Fibroblast of skin of right quadriceps (primary cell): ENCODE measurements around the gene RASGRP3.

Experiments
- DNase-seq: peaks from one replicate; pipeline ENCODE4 v3.0.0-alpha.2; 2013

RASGRP3 gene

GRCh38 chr2:33494877-33495641 lies 18.6 kb downstream of the RASGRP3 start:
- no peak for DNase-seq

- no peak for DNase-seq
Observed at GRCh38 chr2:33495683-33496082, 19.2 kb downstream of the RASGRP3 start.

- DNase-seq = peak; percentile 96
Observed at GRCh38 chr2:33496150-33496549, 19.7 kb downstream of the RASGRP3 start.

GRCh38 chr2:33496726-33497125 lies 20.3 kb downstream of the RASGRP3 start:
- DNase-seq = no peak

GRCh38 chr2:33497221-33497650 lies 20.8 kb downstream of the RASGRP3 start:
- DNase-seq = peak; percentile 77

GRCh38 chr2:33498291-33498956 lies 22.0 kb downstream of the RASGRP3 start:
- DNase-seq = no peak

- no peak for DNase-seq
Observed at GRCh38 chr2:33500177-33500576, 23.7 kb downstream of the RASGRP3 start.

GRCh38 chr2:33502025-33502424 lies 25.6 kb downstream of the RASGRP3 start:
- DNase-seq = no peak

GRCh38 chr2:33503002-33503401 lies 26.6 kb downstream of the RASGRP3 start:
- no peak for DNase-seq

- no peak for DNase-seq
Observed at GRCh38 chr2:33505966-33506365, 29.5 kb downstream of the RASGRP3 start.

- DNase-seq = no peak
Observed at GRCh38 chr2:33509908-33510585, 33.6 kb downstream of the RASGRP3 start.

- no peak for DNase-seq
Observed at GRCh38 chr2:33510586-33510968, 34.1 kb downstream of the RASGRP3 start.

GRCh38 chr2:33511141-33511540 lies 34.7 kb downstream of the RASGRP3 start:
- peak; percentile 36 for DNase-seq

- DNase-seq = no peak
Observed at GRCh38 chr2:33512112-33512511, 35.7 kb downstream of the RASGRP3 start.

GRCh38 chr2:33513480-33513879 lies 37.0 kb downstream of the RASGRP3 start:
- no peak for DNase-seq

GRCh38 chr2:33516456-33516995 lies 40.1 kb downstream of the RASGRP3 start:
- DNase-seq = no peak

GRCh38 chr2:33518200-33518599 lies 41.8 kb downstream of the RASGRP3 start:
- no peak for DNase-seq

- peak; percentile 46 for DNase-seq
Observed at GRCh38 chr2:33518929-33519328, 42.5 kb downstream of the RASGRP3 start.

- DNase-seq = peak; percentile 80
Observed at GRCh38 chr2:33521791-33522281, 45.4 kb downstream of the RASGRP3 start.

GRCh38 chr2:33522576-33522975 lies 46.1 kb downstream of the RASGRP3 start:
- DNase-seq = no peak

- DNase-seq = no peak
Observed at GRCh38 chr2:33525666-33526065, 49.2 kb downstream of the RASGRP3 start.

- DNase-seq = peak; percentile 39
Observed at GRCh38 chr2:33526132-33526531, 49.7 kb downstream of the RASGRP3 start.

GRCh38 chr2:33526921-33527320 lies 50.5 kb downstream of the RASGRP3 start:
- DNase-seq = no peak
